Activated CD8-positive, alpha-beta memory T cell treated with anti-CD3 and anti-CD28 coated beads for 1 hour (primary cell): ENCODE data around the gene IL4R.
"Not testable (repeated sequence)": the region's sequence is repeated elsewhere in the genome, so short reads cannot be mapped to it uniquely, and the experiment has no call there.

Experiments
- DNase-seq, 2 donors: peaks; one replicate each; pipeline ENCODE4 v3.0.0-alpha.2; 2020; ENCODE audit warnings: low read depth in 1 of 2; ENCODE audit errors: extremely low read depth in 1 of 2

IL4R gene

GRCh38 chr16:27327586-27327915, 13.8 kb downstream of the IL4R start:
- no peak for DNase-seq

- no peak for DNase-seq
Measured at GRCh38 chr16:27328937-27329336, 15.2 kb downstream of the IL4R start.

DNA sequence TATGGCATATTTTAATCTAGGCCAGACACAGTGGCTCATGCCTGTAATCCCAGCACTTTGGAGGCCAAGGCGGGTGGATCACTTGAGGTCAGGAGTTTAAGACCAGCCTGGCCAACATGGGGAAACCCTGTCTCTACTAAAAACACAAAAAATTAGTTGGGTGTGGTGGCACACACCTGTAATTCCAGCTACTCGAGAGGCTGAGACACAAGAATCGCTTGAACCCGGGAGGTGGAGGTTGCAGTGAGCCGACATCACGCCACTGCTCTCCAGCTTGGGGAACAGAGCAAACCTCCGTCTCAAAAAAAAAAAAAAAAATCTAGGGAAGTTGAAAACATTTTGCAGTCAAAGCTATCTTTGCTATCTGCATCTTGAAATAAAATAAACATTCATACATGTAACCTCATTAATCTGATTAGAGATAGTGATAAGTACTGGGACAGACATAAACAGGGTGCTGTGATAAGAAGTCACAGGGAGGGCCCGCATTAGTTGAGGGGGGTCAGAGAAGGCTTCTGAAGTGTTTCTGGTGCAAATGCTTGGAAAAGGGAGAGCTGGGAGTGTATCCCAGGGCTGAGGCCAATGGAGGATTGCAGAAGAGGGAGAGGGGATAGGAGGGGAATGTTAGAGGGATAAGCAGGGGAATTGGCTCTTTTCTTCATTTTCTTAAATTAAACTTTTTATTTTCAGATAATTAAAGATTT, 15.8 kb downstream of the IL4R start:
- not testable (repeated sequence) for DNase-seq

DNA sequence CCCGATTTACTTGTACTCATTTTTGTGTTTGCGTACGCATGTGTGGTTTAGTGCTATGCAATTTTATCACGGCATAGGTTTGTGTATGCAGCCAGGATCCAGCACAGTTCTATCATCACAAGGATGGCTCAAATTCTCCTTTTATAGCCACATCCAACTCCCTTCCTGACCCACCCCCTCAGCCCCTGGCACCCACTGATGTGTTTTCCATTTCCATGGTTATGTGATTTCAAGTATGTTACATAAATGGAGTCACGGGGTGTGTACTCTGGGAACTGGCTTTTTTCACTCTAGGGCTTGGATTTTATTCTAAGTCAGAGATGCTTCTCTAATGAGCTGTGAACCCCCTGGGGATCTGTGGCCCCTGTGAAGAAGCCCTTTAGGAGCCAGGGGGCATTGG, 16.8 kb downstream of the IL4R start:
- DNase-seq: no peak

DNA sequence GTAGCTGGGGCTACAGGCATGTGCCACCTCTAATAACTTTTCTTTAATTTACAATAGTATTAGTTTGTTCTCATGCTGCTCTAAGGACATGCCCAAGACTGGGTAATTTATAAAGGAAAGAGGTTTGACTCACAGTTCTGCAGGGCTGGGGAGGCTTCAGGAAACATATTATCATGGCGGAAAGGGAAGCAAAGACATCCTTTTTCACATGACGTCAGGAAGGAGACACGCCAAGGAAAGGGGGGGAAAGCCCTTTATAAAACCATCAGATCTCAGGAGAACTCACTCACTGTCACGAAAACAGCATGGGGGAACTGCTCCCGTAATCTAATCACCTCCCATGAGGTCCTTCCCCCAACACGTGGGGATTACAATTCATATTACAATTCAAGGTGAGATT, 18.3 kb downstream of the IL4R start:
- DNase-seq: no peak

DNA sequence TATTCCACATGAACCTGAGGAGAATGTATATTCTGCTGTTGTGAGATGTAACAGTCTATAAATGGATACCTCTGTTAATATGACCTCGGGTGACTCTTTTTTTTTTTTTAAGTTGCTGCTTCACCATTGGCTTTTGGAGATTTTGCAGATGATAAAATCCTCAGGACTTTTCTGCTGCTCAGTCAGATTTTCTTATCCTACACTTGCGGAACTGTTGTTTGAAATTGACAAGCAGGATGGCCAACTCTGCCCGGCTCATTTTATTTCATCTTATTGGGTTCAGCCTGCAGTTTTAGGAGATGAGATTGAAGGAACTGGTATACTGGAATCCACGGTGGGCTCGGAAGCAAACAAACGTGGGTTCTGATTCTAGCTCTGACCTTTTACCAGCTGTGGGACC, 19.3 kb downstream of the IL4R start:
- DNase-seq: no peak

- DNase-seq: no peak
Measured at GRCh38 chr16:27333549-27333948, 19.8 kb downstream of the IL4R start.

- DNase-seq: no peak
Measured at GRCh38 chr16:27334192-27334764, 20.5 kb downstream of the IL4R start.

GRCh38 chr16:27334838-27335237, 21.1 kb downstream of the IL4R start:
- no peak for DNase-seq

DNA sequence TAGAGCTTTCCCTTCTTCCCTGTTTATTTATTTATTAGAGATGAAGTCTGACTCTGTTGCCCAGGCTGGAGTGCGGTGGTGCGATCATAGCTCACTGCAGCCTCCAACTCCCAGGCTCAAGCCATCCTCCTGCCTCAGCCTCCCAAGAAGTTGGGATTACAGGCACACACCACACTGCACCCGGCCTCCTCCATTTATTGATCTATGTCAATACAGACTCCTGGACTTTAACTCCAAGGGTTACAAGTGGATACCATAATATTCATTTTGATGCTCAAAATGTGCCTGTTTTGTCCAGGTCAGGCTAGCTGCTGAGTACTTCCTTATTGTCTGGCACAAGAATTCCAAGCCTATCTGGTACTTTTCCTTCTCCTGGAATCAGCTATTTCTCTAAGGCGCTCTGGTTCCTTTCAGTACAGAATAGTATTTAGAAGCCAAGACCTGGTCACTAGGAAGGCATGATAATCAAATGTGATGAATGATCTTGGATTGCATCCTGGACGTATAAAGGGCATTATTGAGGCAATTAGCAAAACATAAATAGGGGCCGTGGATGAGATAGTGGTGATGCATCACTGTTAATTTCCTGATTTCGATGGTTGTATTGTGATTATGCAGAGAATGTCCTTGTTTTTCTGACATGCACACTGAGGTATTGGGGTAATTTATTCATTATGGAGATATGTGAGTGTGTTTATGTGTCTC, 21.7 kb downstream of the IL4R start:
- no peak for DNase-seq

DNA sequence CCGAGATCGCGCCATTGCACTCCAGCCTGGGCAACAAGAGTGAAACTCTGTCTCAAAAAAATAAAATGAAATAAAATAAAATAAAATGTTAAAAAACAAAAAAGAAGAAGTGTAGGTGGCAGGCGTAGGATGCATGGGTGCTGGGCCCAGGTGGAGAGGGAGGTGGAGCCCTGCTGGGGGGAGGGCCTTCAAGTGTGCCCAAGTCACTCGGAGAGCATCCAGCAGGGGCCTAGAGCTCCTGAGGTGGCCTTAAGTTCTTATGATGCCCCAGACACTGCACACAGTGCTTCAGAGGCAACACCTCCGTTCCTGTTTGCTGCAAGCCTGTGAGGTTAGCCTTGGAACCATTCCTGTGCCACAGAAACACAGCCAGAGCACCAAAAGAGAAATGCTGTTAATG, 23.2 kb downstream of the IL4R start:
- DNase-seq: no peak

- no peak for DNase-seq
Measured at GRCh38 chr16:27339180-27339579, 25.4 kb downstream of the IL4R start.

DNA sequence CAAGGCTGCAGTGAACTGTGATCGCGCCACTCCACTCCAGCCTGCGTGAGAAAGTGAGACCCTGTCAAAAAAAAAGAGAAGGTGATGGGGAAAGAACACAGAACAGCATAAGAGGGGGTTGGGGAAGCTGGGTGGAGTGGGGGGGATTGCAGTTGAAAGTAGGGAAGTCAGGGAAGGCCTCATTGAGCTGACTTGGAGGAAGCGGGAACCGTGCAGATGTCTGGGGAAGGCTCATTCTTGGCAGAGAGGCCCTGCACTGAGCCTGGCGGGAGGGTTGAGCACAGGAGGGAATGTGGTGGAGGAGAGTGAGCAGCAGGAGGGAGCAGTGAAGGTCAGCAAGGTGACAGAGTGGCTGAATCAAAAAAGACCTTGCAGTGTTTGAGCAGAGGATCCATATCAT, 26.9 kb downstream of the IL4R start:
- no peak for DNase-seq

DNA sequence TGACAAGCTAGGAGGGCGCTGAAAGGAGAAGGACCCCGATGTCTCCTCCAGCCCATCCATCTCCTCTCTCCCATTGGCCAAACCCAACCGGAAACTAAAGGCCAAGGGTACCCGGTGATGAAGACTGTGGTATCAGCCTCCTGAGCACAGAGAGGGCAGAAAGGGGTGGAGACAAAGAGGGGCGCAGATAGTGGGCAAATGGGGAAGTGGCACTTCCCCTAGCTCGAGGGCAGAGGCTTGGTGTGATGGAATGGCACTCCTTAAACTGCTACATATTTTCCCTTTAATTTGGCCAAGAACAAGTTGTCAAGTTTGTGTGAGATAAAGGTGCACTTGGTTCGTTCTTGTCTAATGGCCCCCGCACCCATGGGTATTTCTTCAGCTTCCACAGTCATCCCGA, 27.8 kb downstream of the IL4R start:
- DNase-seq: no peak

GRCh38 chr16:27341971-27342370, 28.2 kb downstream of the IL4R start:
- DNase-seq: no peak

- DNase-seq: no peak
Measured at GRCh38 chr16:27344721-27345120, 30.9 kb downstream of the IL4R start.

DNA sequence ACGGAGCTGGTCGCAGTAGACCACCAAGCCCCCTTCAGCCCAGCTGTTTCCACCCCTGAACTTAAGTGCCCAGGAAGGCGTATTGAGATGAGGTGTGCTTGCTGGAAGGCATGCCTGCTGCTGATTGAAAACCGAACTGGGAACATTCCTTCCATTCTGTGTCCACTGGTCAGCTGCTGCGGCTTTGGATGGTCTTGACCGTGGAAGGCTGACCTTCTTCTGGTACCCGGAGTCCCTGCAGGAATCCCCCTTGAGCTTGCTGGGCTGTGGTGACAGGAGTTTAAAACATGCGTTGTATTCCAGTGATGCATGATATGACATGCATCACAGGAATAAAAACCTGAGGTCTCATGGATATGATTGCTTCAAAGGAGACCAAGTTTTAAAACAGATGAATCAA, 31.4 kb downstream of the IL4R start:
- no peak for DNase-seq

DNA sequence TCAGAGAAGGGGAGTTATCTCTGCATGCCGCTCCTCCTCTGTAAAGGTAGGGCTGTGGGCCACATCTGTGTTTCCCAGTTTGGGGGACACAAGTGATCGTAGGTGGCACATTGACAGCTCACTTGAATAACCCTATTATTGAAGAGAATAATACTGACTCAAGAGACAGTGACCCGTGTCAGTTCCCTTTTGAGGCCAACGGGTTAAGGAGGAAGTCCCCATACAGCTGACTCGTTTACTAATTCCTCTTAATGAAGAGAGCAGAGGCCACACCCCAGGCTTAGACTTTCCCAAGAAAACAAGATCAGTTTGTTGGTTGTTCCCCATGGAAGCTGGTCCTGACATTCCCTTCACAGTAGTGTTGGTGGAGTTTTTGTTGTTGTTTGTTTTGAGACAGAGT, 33.0 kb downstream of the IL4R start:
- DNase-seq: no peak

DNA sequence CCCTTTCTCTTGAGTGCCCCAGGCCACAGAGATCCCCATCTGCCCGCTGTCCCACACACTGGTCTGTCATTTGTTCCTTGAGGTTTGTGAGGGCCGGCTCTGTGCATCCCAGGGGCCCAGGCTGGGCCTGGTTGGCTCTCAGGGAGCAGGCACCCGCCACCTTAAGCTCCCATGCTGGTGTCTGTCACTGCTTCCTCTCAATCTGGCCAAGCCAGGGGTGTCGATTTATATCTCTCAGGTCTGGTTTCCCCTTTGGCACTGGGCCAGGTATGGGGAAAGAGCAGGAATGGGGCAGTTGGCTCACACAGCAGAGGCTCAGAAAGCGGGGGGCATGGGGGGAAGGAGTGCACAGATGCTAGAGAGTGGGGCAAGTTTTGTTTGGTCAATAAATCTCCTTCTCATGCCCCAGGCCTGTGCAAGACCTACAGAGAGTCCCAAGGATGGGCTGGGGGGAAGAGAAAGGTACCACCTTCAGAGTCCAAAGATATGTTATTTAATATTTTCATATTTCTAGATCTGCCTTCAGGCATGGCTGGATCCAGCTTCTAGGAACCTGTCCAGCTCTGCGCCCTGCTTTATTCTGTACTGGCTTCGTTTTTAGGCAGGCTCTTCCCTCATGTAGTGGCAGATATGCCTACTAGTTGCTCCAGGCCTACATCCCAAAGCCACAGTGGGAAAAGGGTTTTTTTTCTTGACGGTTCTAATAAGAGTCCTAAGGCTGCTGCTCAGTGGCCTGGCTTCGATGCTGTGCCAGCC, 34.3 kb downstream of the IL4R start:
- DNase-seq: no peak

DNA sequence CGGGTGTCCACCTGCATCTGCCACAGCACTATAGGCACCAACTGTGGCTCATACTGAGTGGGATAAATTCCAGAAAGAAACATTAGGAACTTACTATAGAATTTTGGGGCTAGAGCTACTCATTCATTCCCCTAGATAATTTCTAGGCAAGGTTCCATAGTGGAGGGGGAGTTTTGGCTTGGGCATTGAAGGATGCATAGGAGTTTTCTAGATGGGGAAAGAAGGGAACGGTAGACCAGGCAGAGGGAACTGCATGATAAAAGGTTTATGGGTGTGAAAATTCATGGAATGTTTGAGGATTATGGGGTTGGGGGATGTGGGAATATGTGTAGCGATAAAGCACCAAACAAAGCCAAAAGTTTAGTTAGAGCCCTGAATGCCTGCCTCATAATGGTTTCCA, 35.5 kb downstream of the IL4R start:
- DNase-seq: no peak

- no peak for DNase-seq
Measured at GRCh38 chr16:27350006-27350405, 36.2 kb downstream of the IL4R start.

GRCh38 chr16:27351989-27352388, 38.2 kb downstream of the IL4R start:
- no peak for DNase-seq
